OCI-LY1 (cell line): Measurements from ENCODE around the gene ENDOV.
"Not testable (repeated sequence)": the region's sequence is repeated elsewhere in the genome, so short reads cannot be mapped to it uniquely, and the experiment has no call there.

ENCODE experiments used
- H2AFZ ChIP-seq: fragments of 200-600 bp; sonication (generic), shearing (Covaris generic); 2 replicates; pipeline ENCODE4 v1.6.0; 2014; ENCODE audit warnings: antibody characterized with exemption, mild to moderate bottlenecking, low read length
- H3F3A ChIP-seq: fragments of 200-600 bp; sonication (generic), shearing (Covaris generic); 2 replicates; pipeline ENCODE4 v1.6.0; 2014; ENCODE audit warnings: mild to moderate bottlenecking, antibody characterized with exemption, low read length, moderate library complexity; ENCODE audit not compliant: insufficient read depth
- H3K27ac ChIP-seq: fragments of 200-600 bp; sonication (generic); 2 replicates; pipeline ENCODE4 v1.5.1; 2014; ENCODE audit warnings: low read length, mixed run types, mild to moderate bottlenecking, low read depth; ENCODE audit not compliant: poor library complexity, severe bottlenecking
- H3K27me3 ChIP-seq: fragments of 200-600 bp; sonication (generic); 2 replicates; pipeline ENCODE4 v1.6.0; 2014; ENCODE audit warnings: antibody characterized with exemption, mild to moderate bottlenecking, low read length, moderate library complexity; ENCODE audit not compliant: insufficient read depth
- H3K36me3 ChIP-seq: fragments of 200-600 bp; sonication (generic); 2 replicates; pipeline ENCODE4 v1.6.1; 2014; ENCODE audit warnings: mild to moderate bottlenecking, antibody characterized with exemption, low read length, moderate library complexity, mixed read lengths; ENCODE audit not compliant: insufficient read depth
- H3K4me1 ChIP-seq: fragments of 200-600 bp; sonication (generic); 2 replicates; pipeline ENCODE4 v1.5.1; 2014; ENCODE audit warnings: mild to moderate bottlenecking, low read length, moderate library complexity; ENCODE audit not compliant: insufficient read depth, severe bottlenecking
- H3K4me2 ChIP-seq: fragments of 200-600 bp; sonication (generic), shearing (Covaris generic); 2 replicates; pipeline ENCODE4 v1.6.1; 2014; ENCODE audit warnings: low read length
- H3K4me3 ChIP-seq: fragments of 200-600 bp; sonication (generic); 2 replicates; pipeline ENCODE4 v1.5.1; 2014; ENCODE audit warnings: low read length, low read depth, mild to moderate bottlenecking, mixed read lengths; ENCODE audit not compliant: poor library complexity, severe bottlenecking
- H3K79me2 ChIP-seq: fragments of 200-600 bp; shearing (Covaris generic); 2 replicates; pipeline ENCODE4 v1.6.1; 2016; ENCODE audit warnings: mixed run types, low read length, mixed read lengths; ENCODE audit not compliant: insufficient read depth
- H3K9ac ChIP-seq: fragments of 200-600 bp; sonication (generic), shearing (Covaris generic); 2 replicates; pipeline ENCODE4 v1.6.1; 2014; ENCODE audit warnings: mild to moderate bottlenecking, low read length, mixed read lengths
- H3K9me2 ChIP-seq: fragments of 200-600 bp; sonication (generic), shearing (Covaris generic); 2 replicates; pipeline ENCODE4 v1.6.1; 2014; ENCODE audit warnings: low read depth, mild to moderate bottlenecking, low read length, mixed read lengths
- H3K9me3 ChIP-seq: fragments of 200-600 bp; shearing (Covaris generic); 2 replicates; pipeline ENCODE4 v1.6.1; 2014; ENCODE audit warnings: low read length, mixed read lengths
- H4K20me1 ChIP-seq: fragments of 200-600 bp; sonication (generic), shearing (Covaris generic); 2 replicates; pipeline ENCODE4 v1.6.0; 2016; ENCODE audit warnings: mild to moderate bottlenecking, low read length; ENCODE audit not compliant: insufficient read depth
- CTCF ChIP-seq: fragments of 200-600 bp; sonication (generic), shearing (Covaris generic); IDR thresholded peaks from 2 replicates; pipeline ENCODE4 v1.5.1; 2017; ENCODE audit warnings: mild to moderate bottlenecking, antibody characterized with exemption, low read length, moderate library complexity, mixed read lengths
- EZH2 ChIP-seq: fragments of 200-600 bp; sonication (generic), shearing (Covaris generic); IDR thresholded peaks from 2 replicates; pipeline ENCODE4 v1.8.0; 2017; ENCODE audit warnings: borderline replicate concordance, mixed run types, mild to moderate bottlenecking, antibody characterized with exemption, low read length, moderate library complexity, mixed read lengths

The ENDOV gene

GRCh38 chr17:80396157-80397033, 18.6 kb upstream of the ENDOV start:
- Histone ChIP-seq H3K9me3 (no peaks in the 10 kb centered on the region), H3K4me2 (no peak overlapping the region), H3K9me2 (no peaks in the 10 kb centered on the region), H2AFZ (no peak overlapping the region), H4K20me1 (no peaks in the 10 kb centered on the region), H3K4me3 (no peak overlapping the region), H3F3A (no peaks in the 10 kb centered on the region), H3K4me1 (no peaks in the 10 kb centered on the region), H3K79me2 (no peaks in the 10 kb centered on the region), H3K27ac (no peak overlapping the region), H3K27me3 (0 out of 2 replicates have a peak, but pooled peaks cover 3% of the 10 kb centered on the region), H3K36me3 (peaks cover 9% of the 10 kb centered on the region; the same call in 1 of the 2 replicates), H3K9ac (no peak overlapping the region)
- TF ChIP-seq EZH2 (no peak), CTCF (no peak)

GRCh38 chr17:80397034-80397387, 18.0 kb upstream of the ENDOV start:
- no peak overlapping the region for H3K4me3 ChIP-seq
- H3K79me2 ChIP-seq = no peaks in the 10 kb centered on the region
- no peaks in the 10 kb centered on the region for H3F3A ChIP-seq
- peaks cover 8% of the 10 kb centered on the region; the same call in 1 of the 2 replicates for H3K36me3 ChIP-seq
- H2AFZ ChIP-seq = no peak overlapping the region
- no peak overlapping the region for H3K9ac ChIP-seq
- H3K9me3 ChIP-seq = no peaks in the 10 kb centered on the region
- no peak overlapping the region for H3K27ac ChIP-seq
- H3K4me2 ChIP-seq = no peak overlapping the region
- H4K20me1 ChIP-seq = no peaks in the 10 kb centered on the region
- TF ChIP-seq CTCF (no peak), EZH2 (no peak)
- no peaks in the 10 kb centered on the region for H3K4me1 ChIP-seq
- H3K27me3 ChIP-seq = 0 out of 2 replicates have a peak, but pooled peaks cover 3% of the 10 kb centered on the region
- H3K9me2 ChIP-seq = no peaks in the 10 kb centered on the region

- peaks cover 5% of the 10 kb centered on the region; the same call in 1 of the 2 replicates for H3K36me3 ChIP-seq
- no peaks in the 10 kb centered on the region for H3K4me1 ChIP-seq
- no peaks in the 10 kb centered on the region for H3K9me3 ChIP-seq
- H3K4me2 ChIP-seq = no peak overlapping the region
- H3K27ac ChIP-seq = no peak overlapping the region
- H3K27me3 ChIP-seq = 0 out of 2 replicates have a peak, but pooled peaks cover 3% of the 10 kb centered on the region
- TF ChIP-seq CTCF (no peak), EZH2 (no peak)
- H3K9me2 ChIP-seq = no peaks in the 10 kb centered on the region
- H3K9ac ChIP-seq = no peak overlapping the region
- H4K20me1 ChIP-seq = no peaks in the 10 kb centered on the region
- H3K79me2 ChIP-seq = no peaks in the 10 kb centered on the region
- H3K4me3 ChIP-seq = no peak overlapping the region
- no peaks in the 10 kb centered on the region for H3F3A ChIP-seq
- no peak overlapping the region for H2AFZ ChIP-seq
Observed at GRCh38 chr17:80397686-80398085, 17.3 kb upstream of the ENDOV start.

GRCh38 chr17:80401086-80401485, 13.9 kb upstream of the ENDOV start:
- not testable (repeated sequence) for H3K4me1 ChIP-seq, H3K9me3 ChIP-seq

GRCh38 chr17:80402102-80402501, 12.9 kb upstream of the ENDOV start:
- H3K4me2 ChIP-seq, H3K36me3 ChIP-seq: not testable (repeated sequence)

More at GRCh38 chr17:80401086-80401485, 13.9 kb upstream of the ENDOV start:
- H3F3A ChIP-seq, H3K27me3 ChIP-seq, H3K4me2 ChIP-seq, H3K27ac ChIP-seq, H3K9ac ChIP-seq, H2AFZ ChIP-seq, H3K4me3 ChIP-seq, H3K9me2 ChIP-seq, H4K20me1 ChIP-seq, H3K36me3 ChIP-seq, H3K79me2 ChIP-seq: not testable (repeated sequence)

More at GRCh38 chr17:80402102-80402501, 12.9 kb upstream of the ENDOV start:
- H3K79me2 ChIP-seq, H3K27me3 ChIP-seq, H3K27ac ChIP-seq, H3K9ac ChIP-seq, H3F3A ChIP-seq, H3K9me2 ChIP-seq, H3K9me3 ChIP-seq, H4K20me1 ChIP-seq, H3K4me1 ChIP-seq, H3K4me3 ChIP-seq, H2AFZ ChIP-seq: not testable (repeated sequence)
